GM19372 (cell line): ENCODE results near the gene CD86.

ENCODE experiments used
- ATAC-seq: cut with Tn5 transposase; IDR thresholded peaks from one replicate; pipeline ENCODE4 v1.9.1; 2021; ENCODE audit warnings: mild to moderate bottlenecking, low read depth, moderate library complexity; ENCODE audit not compliant: unreplicated experiment

Gene CD86

GRCh38 chr3:122091602-122092295, 36.6 kb downstream of the CD86 start:
- ATAC-seq, result no peak

DNA sequence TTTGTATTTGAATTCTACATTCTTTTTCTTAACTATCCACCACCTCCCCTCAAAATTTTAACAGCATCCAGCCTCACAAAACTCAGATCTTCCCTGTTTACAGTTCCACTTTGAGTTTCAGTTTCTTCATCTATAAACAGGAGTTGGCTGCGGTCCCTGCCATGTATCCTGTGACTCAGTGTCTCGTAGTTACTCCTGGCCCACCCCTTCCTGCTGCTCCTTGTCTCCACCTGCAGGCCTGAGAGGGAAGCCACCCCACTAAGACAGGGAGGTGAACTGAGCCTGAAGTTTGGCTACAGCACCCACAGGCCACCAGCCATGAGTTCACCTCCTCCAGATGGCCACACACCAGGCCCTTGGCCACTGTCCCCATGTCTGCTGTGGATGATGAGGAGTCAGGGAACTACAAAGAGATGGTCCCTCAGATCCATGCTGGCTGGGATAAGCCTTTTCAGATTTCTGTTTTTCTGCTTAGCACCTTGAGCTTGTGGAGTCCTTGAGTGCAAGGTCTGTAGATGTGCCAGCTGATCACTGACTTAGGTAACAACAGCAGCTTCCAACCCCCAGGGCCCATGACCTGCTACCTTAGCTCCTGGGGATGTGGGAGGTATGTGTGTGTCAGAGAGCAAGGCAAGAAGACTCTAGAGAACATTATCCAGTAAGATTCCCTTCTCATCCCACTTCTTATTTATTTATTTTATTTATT, 37.5 kb downstream of the CD86 start:
- ATAC-seq, result peak; percentile 38

GRCh38 chr3:122094125-122094524, 39.0 kb downstream of the CD86 start:
- peak; percentile 46 for ATAC-seq

DNA sequence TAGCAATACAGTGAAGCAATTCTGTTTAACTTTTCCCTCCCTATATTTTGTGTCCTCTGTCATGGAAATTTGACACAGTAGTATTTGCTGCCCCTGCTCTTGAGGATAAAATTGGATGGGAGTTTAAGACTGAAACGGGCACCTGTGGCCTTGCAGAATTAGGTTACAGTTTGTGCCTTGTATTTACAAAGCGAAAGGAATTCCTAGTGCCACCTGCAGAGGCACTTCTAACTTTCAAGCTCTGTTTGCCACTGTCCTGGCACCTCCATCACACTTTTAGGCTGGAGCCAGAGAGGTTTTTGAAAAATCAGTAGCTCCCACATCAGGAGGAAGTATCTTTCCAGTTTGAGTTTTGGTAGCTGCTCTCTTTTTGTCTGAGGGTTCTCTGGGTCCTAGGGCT, 39.5 kb downstream of the CD86 start:
- no peak for ATAC-seq

DNA sequence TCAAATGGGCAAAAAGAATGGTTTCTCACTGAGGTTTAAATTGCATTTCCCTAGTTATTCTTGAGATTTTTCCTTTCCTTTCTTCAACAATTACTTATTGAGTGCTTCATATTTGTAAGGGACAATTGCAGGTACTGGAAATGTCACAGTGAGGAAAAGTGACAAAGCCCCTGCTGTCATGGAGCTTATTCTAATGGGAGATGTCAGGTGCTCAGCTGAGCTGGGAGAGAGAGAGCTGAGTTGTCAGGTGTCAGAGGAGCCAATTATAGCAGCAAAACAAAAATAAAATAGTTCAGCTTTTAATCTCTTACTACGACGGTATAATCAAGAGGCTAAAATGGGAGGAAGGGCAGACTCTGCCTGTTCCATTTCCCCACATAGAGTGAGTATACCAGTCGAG, 42.0 kb downstream of the CD86 start:
- ATAC-seq, result no peak

DNA sequence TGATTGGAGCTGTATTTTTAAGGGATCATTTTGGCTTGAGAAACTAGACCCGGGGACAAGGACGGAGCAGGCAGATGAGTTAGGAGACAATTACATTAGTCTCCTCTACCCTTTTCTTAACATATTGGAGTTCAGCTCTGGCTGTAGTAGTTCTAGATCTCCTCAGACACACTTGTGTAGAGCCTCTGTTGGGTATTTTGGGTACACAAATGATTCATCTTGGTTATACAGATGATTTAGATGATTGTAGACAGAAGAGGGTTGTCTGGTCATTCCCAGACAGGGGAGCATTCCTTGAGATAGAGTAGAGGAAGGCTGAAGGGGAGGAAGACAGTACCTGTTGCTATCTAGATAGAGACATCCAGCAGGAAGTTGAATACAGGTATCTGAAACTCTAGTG, 43.4 kb downstream of the CD86 start:
- ATAC-seq, result no peak

GRCh38 chr3:122099255-122099654, 44.1 kb downstream of the CD86 start:
- no peak for ATAC-seq

- ATAC-seq, result no peak
These were observed 44.9 kb downstream of the CD86 start for GRCh38 chr3:122100083-122100482.

- ATAC-seq, result peak; percentile 42
These were observed 45.7 kb downstream of the CD86 start for GRCh38 chr3:122100591-122101463.

DNA sequence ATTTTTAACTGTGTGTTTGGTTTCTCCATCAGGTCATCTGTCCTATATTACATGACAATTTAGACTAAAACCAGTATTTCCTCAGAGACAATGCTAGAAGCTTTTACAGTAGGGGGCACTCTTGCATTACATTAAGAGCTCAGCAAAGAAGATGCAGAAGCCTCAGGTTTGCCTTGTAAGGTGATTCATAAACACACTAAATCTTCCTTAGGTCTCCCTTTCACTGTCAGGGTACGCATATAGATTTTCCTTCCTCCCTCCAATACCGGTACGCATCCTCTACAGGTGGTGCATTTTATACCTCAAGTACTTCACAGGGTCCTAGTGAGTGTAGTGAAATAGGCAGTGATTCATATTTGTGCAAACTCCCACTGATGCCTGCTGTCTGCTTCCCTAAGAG, 46.5 kb downstream of the CD86 start:
- peak; percentile 37 for ATAC-seq

- peak; percentile 26 for ATAC-seq
These were observed 47.2 kb downstream of the CD86 start for GRCh38 chr3:122102191-122102935.

GRCh38 chr3:122103821-122104514, 48.8 kb downstream of the CD86 start:
- ATAC-seq, result no peak

DNA sequence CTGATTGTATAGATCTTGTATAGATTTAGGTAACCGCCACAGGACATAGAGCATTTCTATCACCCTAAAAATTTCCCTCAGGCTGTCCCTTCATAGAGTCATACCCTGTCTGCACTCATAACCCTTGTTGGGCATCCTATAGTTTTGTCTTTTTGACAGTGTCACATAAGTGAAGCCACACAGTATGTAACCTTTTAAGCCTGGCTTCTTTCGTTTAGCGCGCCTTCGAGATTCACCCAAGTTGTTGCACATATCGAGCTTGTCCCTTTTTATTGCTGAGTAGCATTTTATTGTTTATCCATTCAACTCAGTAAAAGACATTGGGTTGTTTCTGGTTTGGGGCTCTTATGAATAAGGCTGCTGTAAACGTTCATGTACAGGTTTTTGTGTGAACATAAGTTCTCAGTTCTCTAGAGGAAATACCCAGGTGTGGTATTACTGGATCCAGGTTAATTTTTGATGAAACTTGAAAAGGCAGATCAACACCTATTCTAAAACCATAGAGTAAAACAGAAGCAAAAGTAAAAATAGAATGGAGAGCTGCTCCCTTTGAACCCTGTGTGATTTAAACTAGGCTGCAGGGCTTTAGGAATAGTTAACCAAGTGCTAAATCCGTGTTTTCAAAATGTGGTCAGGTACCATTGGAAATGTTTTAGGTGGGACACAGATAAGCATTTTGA, 49.5 kb downstream of the CD86 start:
- ATAC-seq, result peak; percentile 27

GRCh38 chr3:122105626-122106025, 50.5 kb downstream of the CD86 start:
- no peak for ATAC-seq

DNA sequence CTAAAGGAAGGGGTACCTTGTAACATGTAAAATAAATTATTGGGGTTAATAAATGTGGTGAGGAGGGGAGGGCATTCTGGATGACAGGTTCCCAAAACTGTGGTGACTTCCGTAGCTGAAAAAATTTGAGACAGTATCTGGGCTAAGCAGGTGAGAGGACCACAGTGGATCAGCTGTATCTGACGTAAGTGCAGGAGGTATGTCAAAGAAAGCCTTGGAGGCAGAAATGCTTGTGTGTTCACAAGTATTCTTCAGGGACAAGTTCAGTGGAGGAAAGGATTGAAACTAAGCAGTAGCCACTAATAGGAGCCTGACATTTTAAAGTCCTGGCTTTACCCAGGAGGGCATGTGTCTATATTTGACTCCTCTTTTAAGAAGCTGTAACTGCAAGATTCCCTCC, 52.0 kb downstream of the CD86 start:
- no peak for ATAC-seq

- ATAC-seq, result no peak
These were observed 56.8 kb downstream of the CD86 start for GRCh38 chr3:122111974-122112373.

DNA sequence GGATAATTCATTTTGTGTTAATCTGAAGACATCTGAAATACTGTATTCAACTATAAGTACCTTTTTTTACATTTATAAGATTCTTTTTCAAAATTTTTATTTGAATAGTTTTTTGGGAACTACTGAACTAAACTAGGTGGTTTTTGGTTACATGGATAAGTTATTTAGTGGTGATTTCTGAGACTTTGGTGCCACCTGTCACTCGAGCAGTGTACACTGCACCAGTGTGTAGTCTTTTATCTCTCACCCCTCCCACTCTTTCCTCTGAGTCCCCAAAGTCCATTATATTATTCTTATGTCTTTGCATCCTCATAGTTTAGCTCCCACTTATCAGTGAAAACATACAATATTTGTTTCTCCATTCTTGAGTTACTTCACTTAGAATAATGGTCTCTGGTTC, 57.6 kb downstream of the CD86 start:
- ATAC-seq, result no peak

DNA sequence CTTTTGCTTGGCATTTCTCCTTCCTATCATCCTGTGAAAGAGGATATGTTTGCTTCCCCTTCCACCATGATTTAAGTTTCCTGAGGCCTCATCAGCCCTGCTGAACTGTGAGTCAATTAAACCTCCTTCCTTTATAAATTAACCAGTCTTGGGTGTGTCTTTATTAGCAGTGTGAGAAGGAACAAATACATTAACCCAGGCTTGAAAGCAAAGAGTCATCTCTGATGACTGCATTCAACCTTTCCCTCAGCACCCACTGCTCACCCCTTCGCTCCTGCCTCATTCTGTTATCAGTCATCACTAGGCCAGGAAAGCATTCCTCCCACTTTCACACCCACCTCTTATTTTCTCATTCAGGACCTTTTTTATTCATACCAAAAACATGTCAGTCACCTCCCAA, 68.7 kb downstream of the CD86 start:
- ATAC-seq, result no peak

DNA sequence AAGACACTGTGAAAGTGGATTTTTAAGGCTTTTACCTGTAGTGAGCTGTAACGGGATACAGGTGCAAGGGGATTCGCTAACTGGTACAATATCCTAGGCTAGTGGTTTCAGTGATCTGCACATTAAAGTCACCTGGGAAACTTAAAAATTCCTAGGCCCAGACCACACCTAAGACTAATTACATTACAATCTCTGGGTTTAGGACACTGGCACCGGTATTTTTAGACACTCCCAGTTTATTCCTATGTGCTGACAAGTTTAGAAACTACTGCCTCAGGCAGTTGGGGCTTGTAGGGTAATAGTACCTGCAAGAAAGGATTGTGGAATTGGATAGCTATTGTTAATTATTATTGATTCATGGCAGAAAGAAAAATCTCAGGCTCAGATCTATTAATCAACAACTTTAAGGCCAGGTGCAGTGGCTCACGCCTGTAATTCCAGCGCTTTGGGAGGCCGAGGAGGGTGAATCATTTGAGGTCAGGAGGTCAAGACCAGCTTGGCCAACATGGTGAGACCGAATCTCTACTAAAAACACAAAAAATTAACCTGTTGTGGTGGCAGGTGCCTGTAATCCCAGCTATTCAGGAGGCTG, 77.9 kb downstream of the CD86 start:
- ATAC-seq, result no peak
